Body of pancreas (tissue), 4 donors: ENCODE measurements around the gene PAPOLG.

Experiments
- POLR2A ChIP-seq, 3 donors: fragments of 450-650 bp; IDR thresholded peaks; one replicate each; pipeline ENCODE4 v1.6.1; 2016; ENCODE audit warnings: antibody characterized with exemption in 3 of 3, mild to moderate bottlenecking in 2 of 3
- TF ChIP-seq, protein P1 (sequence below), 7 experiments: fragments of 450-650 bp in 4 of 7; fragments of 200-600 bp in 3 of 7; sonication (generic) in 3 of 7; IDR thresholded peaks; one replicate each; pipeline ENCODE4 v1.5.1; 2016 to 2019; ENCODE audit warnings: antibody characterized with exemption in 7 of 7

GRCh38 chr2:60739156-60739555 lies 16.9 kb upstream of the PAPOLG start:
- TF ChIP-seq POLR2A (IDR thresholded peaks at IDR 0.05): no peak
- TF ChIP-seq, protein P1, sequence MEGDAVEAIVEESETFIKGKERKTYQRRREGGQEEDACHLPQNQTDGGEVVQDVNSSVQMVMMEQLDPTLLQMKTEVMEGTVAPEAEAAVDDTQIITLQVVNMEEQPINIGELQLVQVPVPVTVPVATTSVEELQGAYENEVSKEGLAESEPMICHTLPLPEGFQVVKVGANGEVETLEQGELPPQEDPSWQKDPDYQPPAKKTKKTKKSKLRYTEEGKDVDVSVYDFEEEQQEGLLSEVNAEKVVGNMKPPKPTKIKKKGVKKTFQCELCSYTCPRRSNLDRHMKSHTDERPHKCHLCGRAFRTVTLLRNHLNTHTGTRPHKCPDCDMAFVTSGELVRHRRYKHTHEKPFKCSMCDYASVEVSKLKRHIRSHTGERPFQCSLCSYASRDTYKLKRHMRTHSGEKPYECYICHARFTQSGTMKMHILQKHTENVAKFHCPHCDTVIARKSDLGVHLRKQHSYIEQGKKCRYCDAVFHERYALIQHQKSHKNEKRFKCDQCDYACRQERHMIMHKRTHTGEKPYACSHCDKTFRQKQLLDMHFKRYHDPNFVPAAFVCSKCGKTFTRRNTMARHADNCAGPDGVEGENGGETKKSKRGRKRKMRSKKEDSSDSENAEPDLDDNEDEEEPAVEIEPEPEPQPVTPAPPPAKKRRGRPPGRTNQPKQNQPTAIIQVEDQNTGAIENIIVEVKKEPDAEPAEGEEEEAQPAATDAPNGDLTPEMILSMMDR (IDR thresholded peaks at IDR 0.05): no peak
